ENCODE results near the gene CYFIP1.

GRCh38 chr15:22961762-22962161, 18.4 kb downstream of the CYFIP1 start:
- TF ChIP-seq, protein P1, sequence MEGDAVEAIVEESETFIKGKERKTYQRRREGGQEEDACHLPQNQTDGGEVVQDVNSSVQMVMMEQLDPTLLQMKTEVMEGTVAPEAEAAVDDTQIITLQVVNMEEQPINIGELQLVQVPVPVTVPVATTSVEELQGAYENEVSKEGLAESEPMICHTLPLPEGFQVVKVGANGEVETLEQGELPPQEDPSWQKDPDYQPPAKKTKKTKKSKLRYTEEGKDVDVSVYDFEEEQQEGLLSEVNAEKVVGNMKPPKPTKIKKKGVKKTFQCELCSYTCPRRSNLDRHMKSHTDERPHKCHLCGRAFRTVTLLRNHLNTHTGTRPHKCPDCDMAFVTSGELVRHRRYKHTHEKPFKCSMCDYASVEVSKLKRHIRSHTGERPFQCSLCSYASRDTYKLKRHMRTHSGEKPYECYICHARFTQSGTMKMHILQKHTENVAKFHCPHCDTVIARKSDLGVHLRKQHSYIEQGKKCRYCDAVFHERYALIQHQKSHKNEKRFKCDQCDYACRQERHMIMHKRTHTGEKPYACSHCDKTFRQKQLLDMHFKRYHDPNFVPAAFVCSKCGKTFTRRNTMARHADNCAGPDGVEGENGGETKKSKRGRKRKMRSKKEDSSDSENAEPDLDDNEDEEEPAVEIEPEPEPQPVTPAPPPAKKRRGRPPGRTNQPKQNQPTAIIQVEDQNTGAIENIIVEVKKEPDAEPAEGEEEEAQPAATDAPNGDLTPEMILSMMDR (conservative IDR thresholded peaks at IDR 0.05; ENCODE audit: low read depth, low read length) = no peak
- no peak for TF ChIP-seq EZH2 (IDR thresholded peaks at IDR 0.05; ENCODE audit: borderline replicate concordance, low read depth, low read length, poor library complexity, severe bottlenecking)
